ENCODE measurements around the gene DENND6B.

DENND6B gene

DNA sequence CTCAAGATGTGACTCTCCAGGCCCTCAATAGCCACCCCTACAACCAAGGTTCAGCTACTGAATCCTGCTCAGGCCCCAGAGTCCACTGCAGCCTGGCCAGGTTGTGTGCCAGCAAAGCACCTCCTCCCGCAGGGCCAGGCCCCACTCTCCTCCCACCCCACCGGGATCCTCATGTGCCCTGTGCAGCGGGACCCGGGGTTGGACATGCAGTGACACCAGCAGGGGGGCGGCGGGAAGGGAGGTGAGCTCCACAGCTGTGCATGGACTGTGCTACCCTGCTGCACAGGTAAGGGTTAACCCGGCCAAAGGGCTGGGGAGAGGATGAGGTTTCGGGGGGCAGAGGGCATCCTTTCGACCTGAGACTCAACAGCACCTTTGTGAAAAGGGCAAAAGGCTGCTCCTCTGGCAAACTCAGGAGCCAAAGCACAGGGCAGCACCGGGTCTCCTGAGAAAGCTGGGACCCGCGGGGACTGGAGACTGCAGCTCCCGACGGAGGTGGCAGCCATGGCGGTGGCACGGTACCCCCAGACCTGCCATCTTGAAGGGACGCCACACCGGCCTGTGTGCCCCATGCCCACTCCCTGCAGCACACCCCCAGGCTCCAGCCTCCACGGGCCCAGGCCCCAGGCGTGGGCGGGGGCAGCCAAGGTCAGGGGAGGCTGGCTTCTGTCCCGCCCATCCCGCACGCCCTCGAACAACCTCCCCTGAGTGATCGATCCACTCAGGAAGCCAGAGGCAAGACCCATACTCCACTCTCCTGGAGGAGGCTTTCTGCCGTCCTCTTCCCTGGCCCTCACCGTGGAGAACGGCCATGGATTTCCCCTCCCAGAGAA, 29.9 kb downstream of the DENND6B start:
- DNase-seq, result no peak
- intact Hi-C loops (cut with DNase I), result no loop called here

DNA sequence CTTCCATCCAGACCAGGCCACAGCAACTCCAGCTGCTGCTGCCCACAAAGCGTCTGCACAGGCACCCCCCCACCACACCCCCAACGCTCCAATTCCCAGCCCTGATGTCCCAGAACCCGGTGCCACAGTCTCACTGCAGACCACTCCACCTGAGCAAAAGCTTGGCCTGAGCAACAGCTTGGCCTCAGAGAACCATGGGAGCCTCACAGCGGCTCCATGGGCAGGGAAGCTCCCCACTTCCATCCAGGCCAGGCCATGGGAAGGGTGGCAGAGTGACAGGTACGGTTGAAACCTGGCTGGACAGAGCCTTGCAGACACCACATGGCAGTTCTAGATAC, 32.5 kb downstream of the DENND6B start:
- intact Hi-C loops (cut with DNase I), result no loop called here

DNA sequence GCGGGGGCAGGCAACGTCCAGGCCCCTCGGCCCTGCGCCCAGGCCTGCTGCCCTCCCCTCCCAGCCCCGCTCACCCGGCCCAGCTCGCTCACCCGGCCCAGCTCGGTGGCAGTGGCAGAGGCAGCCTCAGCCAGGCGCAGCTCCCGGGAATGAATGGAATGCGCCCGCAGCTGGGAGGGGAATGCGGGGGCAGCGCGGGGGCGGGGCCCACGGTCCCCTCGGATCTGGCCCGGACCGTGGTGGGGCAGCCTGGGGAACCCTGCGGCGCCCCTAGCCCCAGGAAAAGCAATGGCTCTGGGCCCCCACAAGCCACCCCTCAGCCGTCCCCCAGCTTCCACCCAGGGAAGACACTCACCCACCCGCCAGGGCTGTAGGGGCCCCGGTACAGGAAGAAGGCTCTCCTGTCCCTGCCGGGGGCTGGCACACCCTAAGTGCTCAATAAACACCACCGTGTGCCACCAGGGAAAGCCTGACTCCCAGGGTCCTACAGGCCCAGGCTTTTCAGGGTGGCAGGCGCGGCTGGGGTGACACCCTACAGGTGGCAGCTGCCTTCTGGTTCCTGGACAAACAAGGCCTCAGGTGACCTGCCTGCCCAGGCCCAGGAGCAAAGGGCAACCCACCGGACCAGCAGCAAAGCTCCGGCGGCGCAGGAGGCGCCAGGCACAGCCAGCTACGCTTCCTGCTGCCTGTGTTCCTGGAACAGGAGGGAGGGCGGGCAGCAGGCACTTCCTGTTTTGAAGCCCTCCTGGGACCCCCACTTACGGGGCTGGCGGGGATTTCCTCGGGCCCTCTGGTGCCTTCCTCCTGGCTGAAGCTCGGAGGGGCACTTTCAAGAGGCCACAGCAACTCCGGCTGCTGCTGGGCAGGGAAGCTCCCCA, 33.1 kb downstream of the DENND6B start:
- intact Hi-C loops (cut with DNase I), result no loop called here
- peak in 11 of 42 donors; percentile 14 to 71 (median 61) for DNase-seq

More for the DNA sequence above, 32.5 kb downstream of the DENND6B start:
- DNase-seq, result no peak

DNA sequence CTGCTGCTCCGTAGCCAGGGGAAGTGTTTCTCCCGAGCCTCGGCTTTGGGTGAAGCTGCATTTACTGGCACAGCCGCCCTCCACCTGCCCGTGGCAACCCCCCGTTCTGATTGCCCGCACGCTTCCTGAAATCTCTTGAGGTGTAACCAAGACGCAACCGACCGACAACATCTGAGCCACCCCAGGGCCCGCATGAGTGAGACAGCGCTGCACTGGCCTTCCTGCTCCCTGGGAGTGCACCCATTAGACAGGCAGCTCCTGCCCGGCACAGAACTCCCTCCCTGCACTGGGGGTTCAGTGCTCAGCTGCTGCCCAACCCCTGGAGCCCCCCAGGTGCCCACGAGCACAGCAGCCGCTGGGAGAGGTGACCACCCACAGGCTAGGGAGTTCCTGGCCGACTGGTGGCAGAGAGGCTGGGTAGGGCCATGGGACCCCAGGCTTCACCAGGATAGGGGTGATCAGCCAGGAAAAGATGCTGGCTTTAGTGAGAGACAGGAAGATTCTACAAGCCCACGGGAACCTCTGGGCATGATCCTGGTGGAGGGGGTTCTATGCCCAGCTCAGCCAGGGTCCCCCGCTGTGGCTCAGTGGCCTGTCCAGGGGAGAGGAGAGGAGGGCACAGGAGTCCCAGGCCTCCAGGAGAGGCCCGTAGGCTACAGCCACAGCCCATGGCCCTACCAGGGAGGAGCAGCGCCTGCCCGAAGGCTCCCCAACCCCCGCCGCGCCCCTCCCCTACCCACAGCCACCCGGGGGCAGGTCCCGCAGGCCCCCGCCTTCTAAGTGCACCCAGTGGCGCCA, 34.0 kb downstream of the DENND6B start:
- intact Hi-C loops (cut with DNase I), result no loop called here
- peak in 1 of 42 donors; percentile 35 for DNase-seq

DNA sequence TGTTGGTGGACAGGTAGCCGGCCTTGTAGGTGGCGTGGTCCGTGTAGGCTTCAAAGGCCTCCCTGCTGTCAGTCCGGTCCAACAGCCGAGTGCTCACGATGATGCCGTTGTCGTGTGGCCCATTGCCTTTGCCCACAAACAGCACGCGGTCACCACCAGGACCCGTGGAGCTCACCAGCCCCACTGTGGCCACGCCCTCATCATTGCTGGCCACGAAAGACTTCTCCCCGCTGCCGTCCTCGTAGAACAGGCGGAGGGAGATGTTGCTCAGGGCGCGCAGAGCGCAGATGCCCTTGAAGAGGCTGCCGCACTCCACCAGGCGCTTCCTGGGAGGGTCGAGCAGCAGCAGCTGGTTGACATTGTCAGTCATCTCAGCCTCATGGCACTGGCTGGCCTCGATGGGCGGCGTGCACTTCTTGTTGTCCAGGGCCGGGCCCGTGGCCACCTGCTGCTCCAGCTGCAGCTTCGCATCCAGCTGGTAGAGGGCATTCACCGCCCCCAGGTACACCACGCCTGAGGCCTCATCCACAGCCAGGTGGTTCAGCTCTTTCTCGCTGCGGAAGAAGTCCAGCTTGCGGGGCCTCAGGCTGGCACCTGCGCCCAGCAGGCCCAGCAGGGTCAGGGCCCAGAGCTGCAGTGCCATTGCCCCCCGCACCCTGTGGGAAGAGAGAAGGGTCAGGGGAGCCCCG, 36.7 kb downstream of the DENND6B start:
- intact Hi-C loops (cut with DNase I), result no loop called here
- DNase-seq, result no peak

DNA sequence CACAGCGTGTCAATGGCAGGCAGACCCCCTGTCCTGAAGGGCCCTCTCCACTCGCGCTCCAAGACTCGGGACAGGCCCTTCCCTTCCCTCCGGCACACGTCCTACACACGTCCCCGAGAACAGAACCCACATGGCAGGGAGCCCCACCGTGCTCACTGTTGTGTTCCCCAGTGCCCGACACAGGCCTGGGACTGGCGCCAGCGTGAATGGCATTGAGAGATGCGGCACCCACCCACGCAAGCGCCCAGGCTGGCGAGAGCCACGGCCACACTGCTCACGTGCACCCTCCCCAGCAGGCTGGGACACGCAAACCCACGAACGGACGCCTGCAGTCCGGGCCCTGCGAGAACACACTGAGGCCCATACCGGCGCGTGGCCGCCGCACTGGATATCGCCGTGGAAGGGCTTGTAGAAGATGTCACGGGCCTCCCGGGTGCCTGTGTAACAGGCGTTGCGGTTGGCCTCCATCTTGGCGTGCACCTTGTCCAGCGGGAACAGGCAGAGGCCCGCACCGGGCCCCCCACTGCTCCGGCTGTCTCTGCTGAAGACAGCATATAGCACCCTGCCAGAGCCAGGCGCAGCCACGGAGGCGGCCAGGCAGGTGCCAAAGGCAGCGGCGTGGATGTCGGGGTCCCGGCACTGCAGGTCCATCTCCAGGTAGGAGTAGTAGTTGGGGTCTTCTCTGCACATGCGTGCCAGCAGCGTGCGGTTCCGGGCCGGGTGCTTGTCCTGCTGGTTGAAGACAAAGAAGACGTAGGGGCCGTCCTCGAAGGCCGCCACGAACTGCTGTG, 37.5 kb downstream of the DENND6B start:
- no peak for DNase-seq
- intact Hi-C loops (cut with DNase I), result no loop called here

DNA sequence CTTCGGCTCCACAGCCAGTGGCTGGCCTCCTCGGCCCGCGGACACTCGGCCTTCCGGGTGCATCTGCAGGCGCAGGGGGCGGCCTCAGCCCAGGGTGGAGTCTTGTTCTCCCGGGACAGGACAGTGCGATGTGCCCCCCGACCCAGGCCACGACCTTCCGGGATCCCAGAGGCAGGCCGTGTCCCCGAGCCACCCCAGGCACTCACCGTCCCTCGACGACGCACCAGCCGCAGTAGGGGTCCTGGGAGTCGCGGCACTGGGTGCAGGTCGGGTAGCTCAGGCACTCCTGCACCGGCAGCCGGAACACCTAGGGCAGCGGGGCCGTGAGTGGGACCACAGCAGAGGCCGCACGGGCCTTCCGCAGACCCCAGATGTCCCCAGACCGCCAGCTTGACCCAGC, 39.1 kb downstream of the DENND6B start:
- no peak for DNase-seq
- intact Hi-C loops (cut with DNase I), result no loop called here

DNA sequence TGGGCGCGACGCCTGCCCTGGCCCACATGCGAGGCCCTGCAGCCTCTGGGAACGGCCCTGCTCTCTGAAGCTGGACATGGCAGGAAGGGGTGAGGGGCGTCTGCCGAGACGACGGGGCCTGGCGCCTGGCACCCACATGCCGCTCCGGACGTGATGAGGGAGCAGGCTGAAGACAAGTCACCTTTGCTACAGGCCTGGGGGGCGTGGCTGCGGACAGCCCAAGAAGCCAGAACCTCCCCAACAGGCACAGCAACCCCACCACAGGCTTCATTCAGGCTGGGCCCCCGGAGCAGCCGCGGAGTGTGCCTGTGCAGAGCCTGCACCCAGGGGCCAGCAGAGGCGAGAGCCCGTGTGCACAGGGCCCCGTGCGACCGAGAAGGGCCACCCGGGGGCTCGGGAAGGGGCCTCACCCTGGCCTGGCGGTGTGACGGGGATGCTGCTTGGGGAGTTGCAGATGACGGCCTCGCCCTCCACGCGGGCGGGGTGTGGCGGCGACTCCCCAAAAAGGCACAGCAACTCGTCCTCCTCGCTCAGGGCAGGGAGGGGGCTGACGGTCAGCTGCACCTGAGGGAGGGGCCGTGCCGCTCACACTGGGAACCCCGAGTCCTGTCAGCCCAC, 40.0 kb downstream of the DENND6B start:
- DNase-seq, result no peak
- intact Hi-C loops (cut with DNase I), result no loop called here

DNA sequence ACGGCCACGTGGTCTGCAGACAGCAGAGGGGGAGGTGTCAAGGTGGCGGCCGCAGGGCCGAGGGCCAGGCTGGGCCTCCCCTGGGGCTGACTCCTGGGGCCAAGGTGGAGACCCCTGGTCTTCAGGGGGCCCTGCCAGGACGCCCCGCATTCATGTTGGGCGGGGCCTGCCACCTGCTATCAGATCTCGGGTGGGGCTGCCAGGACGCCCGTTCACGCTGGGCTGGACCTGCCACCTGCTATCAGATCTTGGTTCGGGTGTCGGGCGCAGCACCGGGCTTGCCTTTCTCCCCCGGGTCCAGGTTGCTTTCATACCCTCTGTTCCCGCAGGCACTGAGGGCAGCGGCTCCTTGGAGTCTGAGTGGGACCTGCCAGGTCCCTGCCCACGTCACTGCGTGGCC, 40.5 kb downstream of the DENND6B start:
- intact Hi-C loops (cut with DNase I), result no loop called here
- no peak for DNase-seq

DNA sequence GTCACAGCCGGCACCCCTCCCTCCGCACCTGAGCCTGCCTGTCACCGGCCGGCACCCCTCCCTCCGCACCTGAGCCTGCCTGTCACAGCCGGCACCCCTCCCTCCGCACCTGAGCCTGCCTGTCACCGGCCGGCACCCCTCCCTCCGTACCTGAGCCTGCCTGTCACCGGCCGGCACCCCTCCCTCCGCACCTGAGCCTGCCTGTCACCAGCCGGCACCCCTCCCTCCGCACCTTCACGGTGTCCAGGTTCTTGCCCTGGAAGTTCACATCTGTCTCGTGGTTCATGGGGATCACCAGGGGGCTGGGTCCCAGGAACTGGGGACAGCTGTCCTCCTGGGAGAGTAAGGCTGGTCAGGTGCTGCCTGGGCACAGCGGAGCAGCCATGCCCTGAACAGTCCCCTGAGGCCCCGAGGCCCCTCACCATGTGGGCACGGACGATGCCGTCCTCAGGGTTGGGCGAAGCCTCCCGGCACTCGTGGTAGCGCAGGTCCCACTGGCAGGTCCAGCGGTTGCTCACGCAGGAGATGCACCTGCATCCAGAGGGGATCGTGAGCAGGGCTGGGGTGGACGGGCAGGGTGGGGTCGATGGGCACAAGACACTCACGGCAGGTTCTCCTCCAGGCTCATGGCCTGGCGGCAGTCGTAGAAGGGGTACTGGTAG, 41.1 kb downstream of the DENND6B start:
- no peak for DNase-seq
- intact Hi-C loops (cut with DNase I), result no loop called here

DNA sequence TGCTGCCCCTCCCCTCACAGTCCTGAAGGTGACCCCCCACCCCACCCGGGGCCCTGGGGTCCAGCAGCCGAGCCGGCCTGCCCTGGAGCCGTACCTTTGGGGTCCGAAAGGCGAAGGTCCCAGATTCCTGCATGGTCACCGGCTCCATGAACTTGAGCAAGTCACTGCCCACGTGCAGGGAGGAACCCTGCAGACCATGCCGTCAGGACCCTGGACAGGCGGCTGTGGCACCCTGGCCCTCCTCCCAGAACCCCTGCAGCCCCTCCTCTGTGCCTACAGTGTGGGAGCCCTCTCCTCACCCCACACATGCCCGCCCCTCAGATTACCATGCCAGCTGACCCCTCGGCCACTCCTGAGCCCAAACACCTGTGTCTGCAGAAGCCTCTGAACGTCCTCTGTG, 42.3 kb downstream of the DENND6B start:
- DNase-seq, result no peak
- intact Hi-C loops (cut with DNase I), result no loop called here

DNA sequence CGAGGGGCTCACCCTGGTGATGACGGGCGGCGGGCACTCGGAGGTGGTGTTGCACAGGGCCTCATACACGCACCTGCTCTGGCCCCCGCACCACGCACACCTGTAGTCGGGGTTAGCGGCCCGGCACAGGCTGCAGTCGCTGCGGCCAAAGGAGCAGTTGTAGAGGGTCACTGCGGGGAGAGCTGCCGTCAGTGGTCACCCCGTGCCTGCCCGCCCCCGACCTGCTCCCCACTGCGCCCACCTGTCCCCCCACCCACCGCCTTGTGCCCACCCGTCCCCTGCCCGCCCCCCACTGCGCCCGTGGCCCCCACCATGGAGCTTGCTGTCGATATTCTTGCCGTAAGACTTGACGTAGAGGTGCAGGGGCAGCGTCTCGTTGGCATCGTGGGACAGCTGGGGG, 43.0 kb downstream of the DENND6B start:
- DNase-seq, result no peak
- intact Hi-C loops (cut with DNase I), result no loop called here

DNA sequence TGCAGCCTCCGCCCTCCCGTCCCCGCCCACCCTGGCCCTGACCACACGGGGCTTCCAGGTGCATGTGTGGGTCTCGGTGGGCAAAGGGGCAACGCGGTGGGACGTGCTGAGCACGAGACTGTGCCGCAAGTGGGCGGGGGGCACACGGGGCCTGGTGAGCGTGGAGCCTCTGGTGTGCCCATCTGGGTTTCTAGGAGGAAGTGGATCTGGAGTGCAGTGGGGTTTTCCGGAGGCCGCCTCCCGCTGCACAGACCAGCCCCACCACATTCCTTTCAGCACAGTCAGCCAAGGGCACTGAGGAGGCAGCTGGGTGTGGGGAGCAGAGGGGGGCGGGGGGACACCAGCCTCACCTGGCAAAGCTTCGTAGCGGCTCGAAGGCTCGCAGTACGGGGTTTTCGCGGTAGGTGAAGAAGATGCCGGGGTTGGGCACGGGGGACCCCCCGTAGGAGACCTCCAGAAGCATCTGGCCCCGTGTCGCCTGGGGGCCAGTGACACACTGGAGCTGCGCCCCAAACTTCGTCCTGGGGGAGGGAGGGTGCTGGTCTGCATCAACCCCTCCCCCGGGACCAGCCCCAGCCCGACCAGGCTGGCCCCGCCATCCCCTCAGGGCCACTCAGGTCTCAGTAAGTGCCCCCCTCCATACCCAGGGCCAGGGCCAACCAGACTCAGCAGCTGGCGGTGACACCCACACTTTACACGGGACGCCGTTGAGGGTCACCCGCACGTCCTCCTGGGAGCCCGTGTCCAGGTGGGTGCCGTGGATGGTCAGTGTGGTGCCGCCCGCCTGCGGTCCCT, 44.3 kb downstream of the DENND6B start:
- intact Hi-C loops (cut with DNase I), result no loop called here
- DNase-seq, result no peak

DNA sequence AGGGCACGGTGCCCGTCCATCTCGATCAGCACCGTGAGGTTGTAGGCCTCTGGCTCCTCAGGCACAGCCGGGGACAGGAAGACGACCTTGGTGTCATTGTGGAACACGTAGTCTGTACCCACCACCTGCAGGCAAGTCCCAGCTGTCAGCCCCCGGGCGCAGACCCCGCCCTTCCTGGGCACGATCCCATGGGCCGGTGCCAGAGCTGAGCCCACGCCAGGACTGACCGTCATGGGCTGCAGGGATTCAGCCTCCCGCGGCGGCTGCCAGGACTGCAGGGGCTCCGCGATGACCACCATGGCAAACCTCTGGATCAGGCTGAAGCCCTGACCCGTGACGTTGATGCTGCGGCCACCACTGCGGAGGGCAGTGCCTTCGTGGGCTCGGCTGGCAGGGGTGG, 44.9 kb downstream of the DENND6B start:
- DNase-seq, result no peak
- intact Hi-C loops (cut with DNase I), result no loop called here

DNA sequence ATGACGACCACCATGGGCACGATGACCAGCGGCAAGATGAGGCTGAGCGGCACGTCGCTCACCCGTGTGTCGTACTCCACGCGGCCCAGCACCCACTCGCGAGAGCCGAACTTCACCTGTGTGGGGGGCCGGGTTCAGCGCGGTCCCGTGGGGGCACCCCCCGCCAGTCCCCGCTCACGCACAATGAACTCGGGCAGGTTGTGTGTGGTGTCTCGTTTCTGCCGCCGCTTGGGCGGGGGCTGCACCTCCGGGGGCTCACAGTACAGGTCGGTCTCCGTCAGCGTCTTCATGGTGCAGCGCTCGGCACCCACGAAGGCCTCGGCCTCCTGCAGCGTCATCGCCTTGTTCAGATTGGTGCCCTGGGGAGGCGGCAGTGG, 45.4 kb downstream of the DENND6B start:
- intact Hi-C loops (cut with DNase I), result no loop called here
- DNase-seq, result no peak

DNA sequence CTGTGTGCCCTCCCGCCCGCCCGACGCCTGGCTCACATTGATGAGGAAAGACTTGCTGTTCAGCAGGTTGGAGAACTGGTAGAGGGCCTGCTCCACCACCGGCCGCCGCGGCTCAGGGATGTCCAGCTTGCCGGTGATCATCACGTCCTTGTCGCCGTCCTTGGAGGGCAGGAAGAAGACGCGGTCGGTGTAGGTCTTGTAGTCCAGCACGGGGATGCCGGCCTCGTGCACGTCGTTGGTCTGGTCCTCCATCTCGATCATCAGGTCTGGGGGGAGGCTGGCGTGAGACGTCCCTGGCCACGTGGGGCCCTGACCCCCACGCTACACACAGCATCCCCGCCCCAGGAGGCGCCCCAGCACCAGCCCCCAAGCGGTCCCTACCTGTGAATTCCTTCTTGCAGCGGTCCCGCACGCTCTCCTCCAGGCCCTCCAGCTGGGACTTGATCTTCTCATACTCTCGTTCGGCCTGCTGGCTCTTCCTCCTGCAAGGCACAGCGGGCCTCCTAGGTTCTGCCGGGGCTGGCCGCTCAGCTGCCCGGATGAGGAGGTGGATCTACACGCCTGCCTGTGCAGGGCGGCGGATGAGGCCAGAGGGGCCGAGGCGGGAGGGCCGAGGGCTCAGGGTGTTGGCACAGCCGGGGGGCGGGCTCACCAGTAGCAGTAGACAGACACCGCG, 46.0 kb downstream of the DENND6B start:
- no peak for DNase-seq
- intact Hi-C loops (cut with DNase I), result no loop called here

Measured in head of caudate nucleus (tissue), 42 donors.